NCI-H1092 treated with DMSO at 0.1 percent for 48 hours (cell line): ENCODE data around the gene SELENOF.
"Not testable (repeated sequence)": the region's sequence is repeated elsewhere in the genome, so short reads cannot be mapped to it uniquely, and the experiment has no call there.

Experiments
- DNase-seq: peaks from one replicate; lab custom pipeline; 2025; lab: John Stamatoyannopoulos, UW

SELENOF gene

GRCh38 chr1:86814118-86814517 is 99.8 kb downstream of the SELENOF start:
- not testable (repeated sequence) for DNase-seq
